Lower lobe of right lung (tissue), 2 donors: Measurements from ENCODE around the gene ATL3. TPM values are rescaled to one million over a fixed set of nuclear protein-coding genes. Genes with fewer than 3 reads are reported as not detected.
A peak's percentile ranks its signal among the peaks of the same experiment; 100 is the strongest.

Experiments
- ATAC-seq, 2 donors: fragments of 200-7000 bp; cut with Tn5 transposase; one replicate each; pipeline ENCODE4 v1.9.1; 2020 to 2022; ENCODE audit warnings: mild to moderate bottlenecking in 2 of 2, moderate library complexity in 2 of 2
- DNase-seq: peaks from one replicate; pipeline ENCODE4 v3.0.0-alpha.2; 2020
- H3K27ac ChIP-seq: fragments of 200-600 bp; one replicate; pipeline ENCODE4 v1.8.0; 2022
- H3K27me3 ChIP-seq: fragments of 200-600 bp; one replicate; pipeline ENCODE4 v1.8.0; 2022; ENCODE audit warnings: low read depth
- H3K36me3 ChIP-seq: fragments of 200-600 bp; one replicate; pipeline ENCODE4 v1.8.0; 2022; ENCODE audit warnings: mild to moderate bottlenecking
- H3K4me1 ChIP-seq: fragments of 200-600 bp; one replicate; pipeline ENCODE4 v1.8.0; 2022
- H3K4me3 ChIP-seq: fragments of 200-600 bp; one replicate; pipeline ENCODE4 v1.8.0; 2022; ENCODE audit warnings: mild to moderate bottlenecking
- H3K9me3 ChIP-seq: fragments of 200-600 bp; one replicate; pipeline ENCODE4 v1.8.0; 2022
- intact Hi-C: fragments of 100-400 bp; cut with DNase I; formaldehyde crosslinking; loops from one replicate; pipeline ENCODE4 v1.11.0; 2022
- total RNA-seq: library from RNA; stranded (reverse); fragmentation: NEBNext Ultra II Directional; extraction: Animal tissue kit (Norgen Biotek cat#: 25700); gene quantifications from one replicate; pipeline ENCODE4 v1.2.1, GENCODE V29; 2021
- TF ChIP-seq, protein P1 (sequence below): fragments of 200-600 bp; IDR thresholded peaks from one replicate; pipeline ENCODE4 v1.8.0; 2022; ENCODE audit warnings: antibody characterized with exemption, mild to moderate bottlenecking
- donor health status: DM: no; HTN: yes; CAD: no; lungs with severe emphysema.

Gene ATL3
- total RNA-seq, 1 donor from 2014 or later: 72.8 TPM

DNA sequence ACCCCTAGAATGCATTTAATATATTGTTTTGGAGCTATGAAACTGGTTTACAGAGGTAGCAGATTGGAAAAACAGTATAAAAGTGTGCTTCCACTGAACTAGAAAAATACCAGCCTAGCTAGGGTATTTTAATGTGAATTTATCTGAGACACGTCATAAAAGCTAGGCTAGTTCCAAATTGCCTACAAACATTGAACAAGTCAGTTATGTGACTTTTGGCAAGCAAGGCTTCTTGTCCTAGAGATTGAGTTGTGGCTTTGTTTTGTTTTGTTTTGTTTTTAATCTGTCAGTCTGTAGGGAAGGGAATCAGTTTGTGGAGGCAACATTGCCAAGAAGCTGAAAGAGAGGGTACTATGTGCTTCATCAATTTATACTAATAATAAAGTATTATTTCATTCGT, 34.4 kb upstream of the ATL3 start:
- Histone ChIP-seq H3K4me1 (no peaks in the 10 kb centered on the region), H3K27me3 (no peaks in the 10 kb centered on the region), H3K27ac (no peak overlapping the region), H3K4me3 (no peak overlapping the region), H3K9me3 (no peaks in the 10 kb centered on the region), H3K36me3 (no peaks in the 10 kb centered on the region)
- intact Hi-C loops: no loop called here
- TF ChIP-seq, protein P1, sequence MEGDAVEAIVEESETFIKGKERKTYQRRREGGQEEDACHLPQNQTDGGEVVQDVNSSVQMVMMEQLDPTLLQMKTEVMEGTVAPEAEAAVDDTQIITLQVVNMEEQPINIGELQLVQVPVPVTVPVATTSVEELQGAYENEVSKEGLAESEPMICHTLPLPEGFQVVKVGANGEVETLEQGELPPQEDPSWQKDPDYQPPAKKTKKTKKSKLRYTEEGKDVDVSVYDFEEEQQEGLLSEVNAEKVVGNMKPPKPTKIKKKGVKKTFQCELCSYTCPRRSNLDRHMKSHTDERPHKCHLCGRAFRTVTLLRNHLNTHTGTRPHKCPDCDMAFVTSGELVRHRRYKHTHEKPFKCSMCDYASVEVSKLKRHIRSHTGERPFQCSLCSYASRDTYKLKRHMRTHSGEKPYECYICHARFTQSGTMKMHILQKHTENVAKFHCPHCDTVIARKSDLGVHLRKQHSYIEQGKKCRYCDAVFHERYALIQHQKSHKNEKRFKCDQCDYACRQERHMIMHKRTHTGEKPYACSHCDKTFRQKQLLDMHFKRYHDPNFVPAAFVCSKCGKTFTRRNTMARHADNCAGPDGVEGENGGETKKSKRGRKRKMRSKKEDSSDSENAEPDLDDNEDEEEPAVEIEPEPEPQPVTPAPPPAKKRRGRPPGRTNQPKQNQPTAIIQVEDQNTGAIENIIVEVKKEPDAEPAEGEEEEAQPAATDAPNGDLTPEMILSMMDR: no peak
- no peak for DNase-seq
- ATAC-seq: no peak

DNA sequence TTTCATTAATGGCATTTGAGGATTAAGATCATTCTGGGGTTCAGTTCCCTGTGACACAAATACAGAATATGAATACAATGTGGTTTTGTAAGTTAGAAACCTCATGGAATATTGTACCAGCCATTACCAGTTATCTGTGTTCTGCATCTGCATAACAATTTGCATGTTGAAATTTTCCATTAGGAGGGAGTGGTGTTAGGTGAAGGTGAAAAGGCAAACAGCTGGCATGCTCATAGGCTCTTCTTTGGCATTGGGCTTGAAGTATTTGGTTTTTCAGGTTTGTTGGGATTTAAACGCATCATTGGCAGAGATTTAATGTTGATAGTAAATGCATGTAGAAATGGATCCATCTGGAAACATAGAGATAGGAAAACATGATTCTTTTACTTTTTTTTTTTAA, 28.7 kb upstream of the ATL3 start:
- H3K9me3 ChIP-seq: no peaks in the 10 kb centered on the region
- H3K27ac ChIP-seq: no peak overlapping the region
- no peak for ATAC-seq
- intact Hi-C loops: loop anchor here (5.0 kb wide), 1 partner anchor 37 kb away; no protein-coding TSS in a partner anchor
- no peaks in the 10 kb centered on the region for H3K36me3 ChIP-seq
- H3K4me3 ChIP-seq: no peak overlapping the region
- peaks cover 14% of the 10 kb centered on the region for H3K4me1 ChIP-seq
- TF ChIP-seq, protein P1: no peak
- H3K27me3 ChIP-seq: no peaks in the 10 kb centered on the region
- no peak for DNase-seq

DNA sequence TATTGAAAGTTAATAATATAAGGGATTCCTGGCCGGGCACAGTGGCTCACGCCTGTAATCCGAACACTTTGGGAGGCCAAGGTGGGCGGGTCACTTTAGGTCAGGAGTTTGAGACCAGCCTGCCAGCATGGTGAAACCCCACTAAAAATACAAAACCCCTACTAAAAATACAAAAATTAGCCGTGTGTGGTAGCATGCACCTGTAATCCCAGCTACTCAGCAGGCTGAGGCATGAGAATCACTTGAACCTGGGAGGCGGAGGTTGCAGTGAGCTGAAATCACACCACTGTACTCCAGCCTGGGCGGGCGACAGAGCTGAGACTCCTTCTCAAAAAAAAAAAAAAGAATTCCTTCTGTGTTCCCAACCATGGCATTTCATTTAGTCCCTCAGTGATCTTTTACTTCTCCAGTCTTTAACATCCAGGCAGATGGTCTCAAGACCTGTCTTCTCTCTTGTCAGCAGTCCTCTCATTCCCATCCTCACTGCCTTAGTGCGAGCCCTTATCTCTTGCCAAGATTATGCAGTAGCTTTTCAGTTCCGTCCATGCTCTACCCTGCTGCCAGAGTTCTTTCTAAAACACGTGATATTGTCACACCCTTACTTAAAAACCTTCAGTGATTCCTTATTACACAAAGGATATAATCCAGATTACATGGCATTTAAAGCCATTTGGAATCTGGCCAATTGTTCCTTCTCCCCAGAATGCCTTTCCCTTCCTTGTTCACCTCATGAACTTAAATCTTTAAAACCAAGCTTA, 28.0 kb upstream of the ATL3 start:
- Histone ChIP-seq H3K36me3 (no peaks in the 10 kb centered on the region), H3K9me3 (no peaks in the 10 kb centered on the region), H3K4me3 (no peak overlapping the region), H3K27me3 (no peaks in the 10 kb centered on the region), H3K27ac (no peak overlapping the region), H3K4me1 (peaks cover 15% of the 10 kb centered on the region)
- peak in 1 of 2 donors; percentile 59 for ATAC-seq
- DNase-seq: no peak
- intact Hi-C loops: no loop called here
- TF ChIP-seq, protein P1: no peak

DNA sequence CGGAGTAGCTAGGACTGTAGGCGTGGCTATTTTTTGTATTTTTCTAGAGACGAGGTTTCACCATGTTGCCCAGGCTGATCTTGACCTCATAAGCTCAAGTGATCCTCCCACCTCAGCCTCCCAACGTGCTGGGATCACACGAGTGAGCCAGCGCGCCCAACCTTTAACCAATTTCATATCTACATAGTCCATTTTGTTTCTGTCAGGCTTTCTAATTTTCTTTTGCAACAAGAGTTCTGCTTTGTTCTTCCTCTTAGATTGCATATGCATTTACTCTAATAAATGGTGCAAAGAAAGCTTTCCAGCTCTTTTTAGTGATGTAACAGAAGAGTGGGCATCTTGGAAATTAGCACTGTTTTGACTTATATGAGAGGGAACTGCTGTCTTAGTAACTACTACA, 23.4 kb upstream of the ATL3 start:
- Histone ChIP-seq H3K9me3 (no peaks in the 10 kb centered on the region), H3K4me3 (no peak overlapping the region), H3K36me3 (no peaks in the 10 kb centered on the region), H3K27me3 (no peaks in the 10 kb centered on the region), H3K27ac (no peak overlapping the region), H3K4me1 (peaks cover 19% of the 10 kb centered on the region)
- ATAC-seq (peak; percentile 18 to 59), DNase-seq (peak; percentile 55)
- TF ChIP-seq, protein P1: no peak
- intact Hi-C loops: no loop called here

DNA sequence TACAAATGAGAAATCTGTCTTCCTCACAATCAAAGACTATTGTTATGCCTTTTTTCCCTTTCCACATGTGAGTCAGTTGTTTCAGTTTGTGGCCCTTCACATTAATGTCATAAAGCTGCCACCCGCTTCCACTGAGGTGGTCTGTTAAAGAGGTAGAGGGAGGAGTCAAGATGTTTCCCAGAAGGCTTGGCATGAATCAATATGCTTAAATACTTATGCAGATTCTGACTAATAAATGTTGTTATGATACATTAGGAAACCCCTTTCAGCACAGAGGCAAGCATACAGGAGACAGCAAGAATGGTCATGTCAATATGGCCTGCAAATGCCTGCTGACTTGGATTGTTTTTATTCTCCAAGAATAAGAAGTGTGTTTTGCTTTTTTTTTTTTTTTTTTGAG, 16.7 kb upstream of the ATL3 start:
- no peak overlapping the region for H3K27ac ChIP-seq
- intact Hi-C loops: no loop called here
- no peak overlapping the region for H3K4me3 ChIP-seq

More for the DNA sequence above, 16.7 kb upstream of the ATL3 start:
- Histone ChIP-seq H3K27me3 (no peaks in the 10 kb centered on the region), H3K36me3 (no peaks in the 10 kb centered on the region), H3K9me3 (no peaks in the 10 kb centered on the region), H3K4me1 (peaks cover 30% of the 10 kb centered on the region)
- ATAC-seq (no peak), DNase-seq (no peak)
- TF ChIP-seq, protein P1: no peak
